HK-2 (cell line): ENCODE results near the gene SENP5.

ENCODE experiments used
- DNase-seq: peaks from one replicate; pipeline ENCODE4 v3.0.0-alpha.2; 2018; ENCODE audit not compliant: unreplicated experiment

SENP5 gene

GRCh38 chr3:196889844-196890708, 22.4 kb downstream of the SENP5 start:
- DNase-seq: no peak

- no peak for DNase-seq
These were observed 27.0 kb downstream of the SENP5 start for GRCh38 chr3:196894557-196895295.

- no peak for DNase-seq
These were observed 28.5 kb downstream of the SENP5 start for GRCh38 chr3:196896229-196896628.

- no peak for DNase-seq
These were observed 34.0 kb downstream of the SENP5 start for GRCh38 chr3:196901768-196902167.

- DNase-seq: no peak
These were observed 34.6 kb downstream of the SENP5 start for GRCh38 chr3:196902296-196902695.

GRCh38 chr3:196903740-196904139, 36.0 kb downstream of the SENP5 start:
- no peak for DNase-seq

GRCh38 chr3:196914866-196915265, 47.1 kb downstream of the SENP5 start:
- no peak for DNase-seq

- DNase-seq: no peak
These were observed 47.7 kb downstream of the SENP5 start for GRCh38 chr3:196915375-196915774.

GRCh38 chr3:196916221-196916620, 48.5 kb downstream of the SENP5 start:
- no peak for DNase-seq

- DNase-seq: no peak
These were observed 49.3 kb downstream of the SENP5 start for GRCh38 chr3:196916995-196917394.

GRCh38 chr3:196918968-196919367, 51.2 kb downstream of the SENP5 start:
- DNase-seq: no peak

GRCh38 chr3:196920733-196921132, 53.0 kb downstream of the SENP5 start:
- DNase-seq: no peak

GRCh38 chr3:196927571-196928453, 60.1 kb downstream of the SENP5 start:
- DNase-seq: no peak

- DNase-seq: no peak
These were observed 63.4 kb downstream of the SENP5 start for GRCh38 chr3:196931157-196931556.

GRCh38 chr3:196931828-196932587, 64.3 kb downstream of the SENP5 start:
- no peak for DNase-seq

- DNase-seq: no peak
These were observed 64.9 kb downstream of the SENP5 start for GRCh38 chr3:196932600-196932999.

GRCh38 chr3:196936288-196936687, 68.6 kb downstream of the SENP5 start:
- DNase-seq: no peak

- DNase-seq: no peak
These were observed 70.4 kb downstream of the SENP5 start for GRCh38 chr3:196938124-196938523.

GRCh38 chr3:196938576-196938975, 70.9 kb downstream of the SENP5 start:
- DNase-seq: no peak

GRCh38 chr3:196941729-196942225, 74.1 kb downstream of the SENP5 start:
- no peak for DNase-seq
